Mononuclear cell (primary cell): ENCODE data around the gene LRP10. TPM values are rescaled to one million over a fixed set of nuclear protein-coding genes. Genes with fewer than 3 reads are reported as not detected.
"Not testable (repeated sequence)": the region's sequence is repeated elsewhere in the genome, so short reads cannot be mapped to it uniquely, and the experiment has no call there.

Experiments used
- H3K27me3 ChIP-seq: 2 replicates; pipeline ENCODE4 v1.6.0; 2011; ENCODE audit warnings: low read length, control low read depth; ENCODE audit not compliant: insufficient read depth
- H3K4me1 ChIP-seq: 2 replicates; pipeline ENCODE4 v1.5.1; 2011; ENCODE audit warnings: mild to moderate bottlenecking, low read length, control low read depth; ENCODE audit not compliant: insufficient read depth
- H3K4me3 ChIP-seq: 2 replicates; pipeline ENCODE4 v1.5.1; 2011; ENCODE audit warnings: mild to moderate bottlenecking, low read length, moderate library complexity
- H3K9me3 ChIP-seq: 2 replicates; pipeline ENCODE4 v1.5.1; 2011; ENCODE audit warnings: low read depth, mild to moderate bottlenecking, control low read depth, low read length
- total RNA-seq: library from RNA; depleted of rRNA; stranded (reverse); fragments of >200 nt; gene quantifications from one replicate; pipeline ENCODE4 v1.2.3, GENCODE V29; 2012

LRP10 gene
- total RNA-seq, 1 donor, result 46.7 TPM

DNA sequence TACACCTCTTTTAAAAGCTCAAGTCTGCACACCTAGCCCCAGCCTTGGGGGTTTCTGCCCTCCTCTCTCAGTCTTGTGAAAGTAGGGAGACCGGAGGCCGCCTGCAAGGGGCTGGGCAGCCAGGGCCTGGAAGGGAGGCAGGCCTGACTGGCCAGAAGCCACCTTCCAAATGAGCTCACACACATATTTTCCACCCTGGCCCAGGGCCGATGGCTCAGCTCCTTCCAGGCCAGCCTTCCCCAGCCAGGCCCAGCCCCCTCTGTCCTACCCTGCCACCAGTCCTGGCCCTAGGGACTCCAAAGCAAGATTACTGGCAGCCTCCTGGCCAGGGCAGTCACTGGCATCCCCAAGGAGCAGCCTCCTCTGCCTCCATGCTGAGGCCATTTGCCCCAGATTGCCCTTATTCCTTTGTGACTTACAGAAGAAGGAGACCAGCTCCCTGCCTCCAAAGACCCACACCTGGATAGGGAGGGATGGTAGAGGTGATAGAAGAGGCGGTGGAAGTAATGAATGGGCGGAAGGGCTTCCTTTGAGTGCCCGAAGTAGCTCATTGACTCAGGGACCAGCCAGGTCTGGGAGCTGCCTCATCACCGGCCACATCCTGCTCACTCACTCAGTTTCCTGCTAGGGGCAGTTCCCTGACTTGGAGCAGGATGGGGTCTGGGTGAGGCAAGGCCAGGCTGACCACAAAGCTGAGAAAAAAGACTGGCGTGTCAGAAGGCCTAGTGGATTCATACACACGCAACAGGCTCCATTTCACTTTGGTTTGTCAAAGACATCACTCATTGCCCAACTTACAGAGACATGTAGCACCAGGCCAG, 20.4 kb upstream of the LRP10 start:
- no peak overlapping the region for H3K4me3 ChIP-seq
- peaks cover 21% of the 10 kb centered on the region for H3K4me1 ChIP-seq
- peaks cover 8% of the 10 kb centered on the region for H3K27me3 ChIP-seq
- H3K9me3 ChIP-seq, result no peaks in the 10 kb centered on the region

DNA sequence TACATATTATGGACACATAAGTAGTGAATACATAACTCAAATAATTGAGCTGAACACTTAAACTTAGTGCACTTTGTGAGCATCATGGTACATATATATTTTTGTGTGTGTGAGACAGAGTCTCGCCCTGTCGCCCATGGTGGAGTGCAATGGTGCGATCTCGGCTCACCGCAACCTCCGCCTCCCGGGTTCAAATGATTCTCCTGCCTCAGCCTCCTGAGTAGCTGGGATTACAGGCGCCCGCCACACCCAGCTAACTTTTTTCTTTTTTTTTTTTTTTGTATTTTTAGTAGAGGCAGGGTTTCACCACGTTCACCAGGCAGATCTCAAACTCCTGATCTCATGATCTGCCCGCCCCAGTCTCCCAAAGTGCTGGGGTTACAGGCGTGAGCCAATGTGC, 19.4 kb upstream of the LRP10 start:
- peaks cover 14% of the 10 kb centered on the region for H3K27me3 ChIP-seq
- H3K4me1 ChIP-seq, result peaks cover 21% of the 10 kb centered on the region
- H3K4me3 ChIP-seq, H3K9me3 ChIP-seq: not testable (repeated sequence)

DNA sequence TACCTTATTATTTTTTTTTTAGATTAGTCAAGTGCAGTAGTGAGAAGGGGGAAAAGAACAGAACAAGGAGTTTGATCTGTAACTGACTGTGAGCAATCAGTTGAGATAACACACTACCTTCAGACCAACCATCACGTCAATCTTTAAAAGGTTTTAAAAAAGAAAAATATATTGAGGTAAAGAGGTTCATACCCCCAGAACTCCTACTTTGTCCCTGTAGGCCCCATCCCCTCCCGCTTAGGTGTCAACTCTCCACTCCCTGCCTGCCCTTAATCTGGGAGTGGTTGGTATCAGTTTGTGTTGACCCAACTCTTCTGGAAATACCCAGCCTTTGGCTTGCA, 19.0 kb upstream of the LRP10 start:
- Histone ChIP-seq H3K4me1 (peaks cover 21% of the 10 kb centered on the region), H3K27me3 (peaks cover 16% of the 10 kb centered on the region), H3K4me3 (no peak overlapping the region), H3K9me3 (no peaks in the 10 kb centered on the region)

DNA sequence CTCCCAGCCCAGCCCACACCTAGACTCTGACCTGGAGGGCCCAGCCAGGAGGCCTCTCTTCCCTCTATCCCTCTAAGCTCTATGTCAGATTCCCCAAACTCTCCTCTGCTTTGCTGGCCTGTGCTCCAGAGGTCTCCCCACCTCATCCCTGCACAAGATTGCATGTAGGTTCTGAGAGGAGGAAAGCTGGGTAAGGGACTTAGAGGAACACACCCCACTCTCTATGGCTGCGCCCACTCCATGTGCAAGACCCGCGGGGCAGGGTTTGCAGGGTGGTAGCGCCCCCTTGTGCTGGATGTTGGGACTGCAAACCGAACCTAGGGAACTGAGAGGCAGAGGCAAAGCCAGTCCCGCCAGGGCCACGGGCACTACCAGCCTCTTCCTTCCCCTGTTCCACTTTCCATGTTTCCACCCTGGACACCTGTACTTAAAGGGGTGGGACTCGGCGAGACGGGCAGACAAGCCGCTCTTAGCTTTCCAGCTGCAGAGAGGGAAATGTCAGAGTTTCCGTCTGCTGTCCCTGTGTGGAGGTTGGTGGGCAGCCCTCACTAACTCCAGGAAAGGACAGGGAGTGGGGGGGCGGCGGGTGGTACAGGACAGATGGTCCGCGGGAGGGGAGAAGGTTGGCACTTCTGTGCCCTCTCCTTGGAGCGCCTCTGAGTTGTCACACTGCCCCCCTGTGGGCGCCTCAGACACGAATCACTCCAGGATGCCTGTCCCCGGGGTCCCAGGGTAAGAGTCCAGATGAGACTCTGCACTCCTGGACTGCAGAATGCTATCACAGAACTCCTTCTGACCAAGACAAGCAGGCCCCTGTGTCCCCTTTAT, 18.4 kb upstream of the LRP10 start:
- H3K4me3 ChIP-seq, result peak overlapping the region; percentile 40
- peaks cover 16% of the 10 kb centered on the region for H3K27me3 ChIP-seq
- peaks cover 20% of the 10 kb centered on the region for H3K4me1 ChIP-seq
- no peaks in the 10 kb centered on the region for H3K9me3 ChIP-seq

DNA sequence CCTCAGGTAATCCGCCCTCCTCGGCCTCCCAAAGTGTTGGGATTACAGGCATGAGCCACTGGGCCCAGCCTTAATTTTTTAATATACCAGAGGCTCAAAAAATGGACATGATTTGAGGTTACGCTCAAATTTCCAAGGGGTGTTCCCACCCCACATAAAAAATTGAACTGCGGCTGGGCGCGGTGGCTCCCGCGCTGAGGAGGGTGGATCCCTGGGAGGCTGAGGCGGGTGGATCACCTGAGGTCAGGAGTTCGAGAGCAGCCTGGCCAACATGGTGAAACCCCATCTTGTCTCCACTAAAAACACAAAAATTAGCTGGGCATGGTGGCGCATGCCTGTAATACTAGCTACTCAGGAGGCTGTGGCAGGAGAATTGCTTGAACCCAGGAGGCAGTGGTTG, 17.2 kb upstream of the LRP10 start:
- H3K9me3 ChIP-seq, H3K4me3 ChIP-seq: not testable (repeated sequence)
- peaks cover 21% of the 10 kb centered on the region for H3K4me1 ChIP-seq

DNA sequence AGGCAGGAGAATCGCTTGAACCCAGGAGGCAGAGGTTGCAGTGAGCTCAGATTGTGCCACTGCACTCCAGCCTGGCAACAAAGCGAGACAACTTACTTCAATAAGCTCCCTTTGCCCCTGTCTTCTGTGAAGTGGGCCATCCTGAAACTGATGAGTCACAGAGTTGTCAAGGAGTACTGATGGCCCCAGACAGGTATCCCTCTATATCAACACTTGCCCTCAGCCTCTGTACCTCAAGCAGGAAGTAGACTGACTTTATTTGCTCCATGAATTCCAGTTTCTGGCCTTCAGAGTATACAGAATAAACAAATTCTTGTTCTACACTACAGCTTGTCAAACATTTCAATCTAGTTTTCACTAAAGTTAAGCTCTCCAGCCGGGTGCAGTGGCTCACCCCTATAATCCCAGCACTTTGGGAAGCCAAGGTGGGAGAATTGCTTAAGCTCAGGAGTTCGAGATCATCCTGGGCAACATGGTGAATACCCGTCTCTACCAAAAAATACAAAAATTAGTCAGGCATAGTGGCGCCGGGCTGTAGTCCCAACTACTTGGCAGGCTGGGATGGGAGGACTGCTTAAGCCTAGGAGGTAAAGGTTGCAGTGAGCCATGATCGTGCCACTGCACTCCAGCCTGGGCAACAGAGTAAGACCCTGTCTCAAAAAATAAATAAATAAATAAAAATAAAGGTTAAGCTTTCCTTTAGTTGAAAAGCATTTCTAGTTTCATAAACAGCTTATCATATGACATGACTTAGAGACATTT, 16.4 kb upstream of the LRP10 start:
- Histone ChIP-seq H3K4me3 (no peak overlapping the region), H3K9me3 (no peaks in the 10 kb centered on the region), H3K4me1 (peaks cover 21% of the 10 kb centered on the region), H3K27me3 (peaks cover 16% of the 10 kb centered on the region)

More for the DNA sequence above, 17.2 kb upstream of the LRP10 start:
- H3K27me3 ChIP-seq, result peaks cover 16% of the 10 kb centered on the region

DNA sequence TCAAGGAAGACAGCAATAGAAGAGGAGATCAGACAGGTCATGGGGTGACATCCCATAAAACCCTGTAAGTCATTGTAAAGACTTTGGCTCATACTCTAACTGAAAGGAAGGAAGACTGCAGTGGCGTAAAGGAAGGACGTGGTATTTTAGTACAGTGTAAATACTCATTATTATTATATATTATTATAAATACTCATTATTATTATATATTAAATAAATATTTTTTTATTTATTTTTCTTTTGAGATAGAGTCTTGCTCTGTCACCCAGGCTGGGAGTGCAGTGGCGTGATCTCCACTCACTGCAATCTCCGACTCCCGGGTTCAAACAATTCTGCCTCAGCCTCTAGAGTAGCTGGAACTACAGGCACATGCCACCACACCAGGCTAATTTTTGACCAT, 15.1 kb upstream of the LRP10 start:
- H3K9me3 ChIP-seq, result no peaks in the 10 kb centered on the region
- peaks cover 16% of the 10 kb centered on the region for H3K27me3 ChIP-seq
- H3K4me1 ChIP-seq, result peaks cover 18% of the 10 kb centered on the region
- no peak overlapping the region for H3K4me3 ChIP-seq

DNA sequence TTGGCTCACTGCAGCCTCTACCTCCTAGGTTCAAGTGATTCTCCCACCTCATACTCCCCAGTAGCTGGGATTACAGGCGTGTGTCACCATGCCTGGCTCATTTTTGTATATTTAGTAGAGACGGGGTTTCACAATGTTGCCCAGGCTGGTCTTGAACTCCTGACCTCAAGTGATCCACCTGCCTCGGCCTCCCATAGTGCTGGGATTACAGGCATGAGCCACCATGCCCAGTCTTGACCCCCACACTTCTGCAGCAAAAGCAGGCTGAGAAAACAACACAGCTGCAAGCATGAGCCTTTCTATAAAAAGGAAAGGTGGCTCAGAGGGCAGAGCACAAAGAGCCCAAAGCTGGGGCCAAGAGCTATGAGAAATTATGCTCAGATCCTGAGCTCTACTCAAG, 11.2 kb upstream of the LRP10 start:
- H3K4me3 ChIP-seq, H3K4me1 ChIP-seq, H3K9me3 ChIP-seq: not testable (repeated sequence)
- H3K27me3 ChIP-seq, result peaks cover 13% of the 10 kb centered on the region

DNA sequence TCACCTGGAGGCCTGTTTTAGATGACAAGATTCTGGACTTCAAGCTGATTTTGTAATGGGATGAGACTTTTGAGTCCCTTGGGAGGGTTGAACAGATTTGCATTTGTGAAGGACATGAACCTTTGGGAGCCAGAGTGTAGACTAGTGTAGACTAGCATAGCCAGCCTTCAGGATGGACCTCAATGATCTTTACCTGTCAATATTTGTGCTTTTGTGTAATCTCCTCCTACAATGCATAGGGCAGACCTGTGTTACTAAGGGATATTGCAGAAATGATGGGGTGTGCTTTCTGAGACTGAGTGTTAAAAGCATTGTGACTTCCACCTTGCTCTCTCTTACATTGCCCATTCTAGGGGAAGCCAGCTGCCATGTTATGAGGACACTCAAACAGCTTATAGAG, 9.9 kb upstream of the LRP10 start:
- Histone ChIP-seq H3K4me3 (no peak overlapping the region), H3K9me3 (no peaks in the 10 kb centered on the region), H3K4me1 (peaks cover 5% of the 10 kb centered on the region), H3K27me3 (peaks cover 6% of the 10 kb centered on the region)

DNA sequence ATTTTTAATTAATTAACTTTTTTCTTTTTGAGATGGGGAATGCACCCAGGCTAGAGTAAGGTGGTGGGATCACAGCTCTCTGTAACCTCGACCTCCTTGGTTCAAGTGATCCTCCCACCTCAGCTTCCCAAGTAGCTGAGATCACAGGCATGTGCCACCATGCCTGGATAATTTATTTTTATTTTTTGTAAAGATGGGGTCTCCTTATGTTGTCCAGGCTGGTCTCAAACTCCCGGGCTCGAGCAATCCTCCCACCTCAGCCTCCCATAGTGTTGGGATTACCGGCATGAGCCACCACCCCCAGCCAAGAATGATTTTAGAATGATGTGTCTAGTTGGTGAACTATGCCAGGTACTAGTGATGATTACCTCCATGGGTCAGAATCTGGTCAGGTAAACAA, 6.6 kb upstream of the LRP10 start:
- Histone ChIP-seq H3K4me3 (no peak overlapping the region), H3K27me3 (no peaks in the 10 kb centered on the region), H3K4me1 (peaks cover 7% of the 10 kb centered on the region), H3K9me3 (no peaks in the 10 kb centered on the region)

DNA sequence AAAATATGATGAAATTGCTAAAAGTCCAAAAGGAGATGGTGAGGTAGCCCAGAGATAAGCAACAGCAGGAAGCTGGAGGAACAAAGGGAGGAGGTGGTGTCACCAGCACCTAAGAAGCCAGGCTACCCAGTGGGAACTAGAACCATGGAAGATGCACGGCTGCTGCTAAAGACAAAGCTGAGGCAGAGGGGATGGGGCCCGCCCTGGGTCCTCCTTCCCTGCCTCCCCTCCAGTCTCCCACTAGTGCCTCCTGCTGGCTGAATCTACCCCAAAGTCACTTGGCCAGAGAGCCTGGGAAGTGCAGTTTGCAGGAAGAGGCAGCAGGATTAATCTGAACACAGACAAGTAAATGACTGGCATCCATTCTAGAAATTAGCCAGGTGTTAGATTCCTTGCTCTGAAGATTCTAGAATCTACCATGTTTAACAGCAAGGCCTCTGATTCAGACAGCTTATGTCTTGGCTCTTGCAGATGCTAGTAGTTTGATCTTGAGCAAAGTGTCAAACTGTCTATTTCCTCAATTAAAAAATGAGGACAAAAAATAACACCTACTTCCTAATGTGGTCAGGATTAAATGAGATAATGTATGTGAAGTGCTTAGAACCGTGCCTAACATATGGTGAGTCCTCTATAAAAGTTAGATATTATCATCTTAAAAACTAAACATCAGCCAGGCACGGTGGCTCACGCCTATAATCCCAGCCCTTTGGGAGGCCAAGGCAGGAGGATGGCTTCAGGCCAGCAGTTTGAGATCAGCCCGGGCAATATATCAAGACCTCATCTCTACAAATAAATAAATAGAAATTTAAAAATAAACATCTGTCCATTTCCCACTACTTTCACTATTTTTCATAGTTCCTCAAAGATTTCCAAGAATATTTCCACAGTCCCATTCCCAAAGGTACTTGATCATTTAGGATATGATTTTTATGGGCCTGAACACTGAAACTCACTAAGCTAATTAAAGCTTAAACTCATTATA, 5.8 kb upstream of the LRP10 start:
- Histone ChIP-seq H3K4me1 (peaks cover 14% of the 10 kb centered on the region), H3K4me3 (no peak overlapping the region), H3K27me3 (no peaks in the 10 kb centered on the region), H3K9me3 (no peaks in the 10 kb centered on the region)

DNA sequence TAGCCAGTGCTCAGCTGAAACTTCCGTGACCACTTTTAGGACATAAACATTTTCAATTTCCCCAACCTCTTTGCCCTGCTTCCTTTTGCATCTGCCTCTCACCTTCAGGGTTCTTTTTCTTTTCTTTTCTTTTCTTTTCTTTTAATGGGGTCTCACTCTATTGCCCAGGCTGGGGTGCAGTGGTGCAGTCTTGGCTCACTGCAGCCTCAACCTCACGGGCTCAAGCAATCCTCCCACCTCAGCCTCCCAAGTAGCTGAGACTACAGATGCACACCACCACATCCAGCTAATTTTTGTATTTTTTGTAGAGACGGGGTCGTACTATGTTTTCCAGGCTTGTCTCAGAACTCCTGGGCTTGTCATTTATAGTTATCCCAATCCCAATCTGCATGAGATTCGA, 4.7 kb upstream of the LRP10 start:
- no peaks in the 10 kb centered on the region for H3K27me3 ChIP-seq
- H3K4me3 ChIP-seq, result no peak overlapping the region
- peaks cover 21% of the 10 kb centered on the region for H3K4me1 ChIP-seq
- no peaks in the 10 kb centered on the region for H3K9me3 ChIP-seq

DNA sequence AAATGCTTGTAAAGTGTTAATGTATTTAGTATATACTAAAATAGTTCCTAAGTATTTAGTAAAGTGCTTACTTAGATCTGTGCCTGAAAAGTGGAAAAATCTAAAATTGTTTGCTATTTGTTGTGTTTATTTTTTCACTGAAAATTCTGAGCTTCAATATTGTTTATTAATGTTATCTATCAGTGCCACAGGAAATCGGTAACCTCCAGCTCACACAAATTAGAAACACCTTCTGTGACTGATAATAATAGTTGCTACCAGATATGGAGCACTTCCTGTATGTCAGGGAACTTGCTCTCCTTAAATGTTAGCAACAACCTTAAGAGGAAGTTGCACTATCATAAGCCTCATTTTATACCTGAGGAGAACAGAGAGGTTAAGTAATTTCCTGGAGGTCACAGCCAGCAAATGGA, 723 bp upstream of the LRP10 start:
- Histone ChIP-seq H3K4me1 (peaks cover 41% of the 10 kb centered on the region), H3K27me3 (no peaks in the 10 kb centered on the region), H3K9me3 (no peaks in the 10 kb centered on the region), H3K4me3 (peak overlapping the region; percentile 90)
